GM19025 (cell line): ENCODE results near the gene SSTR5.
"Not testable (repeated sequence)": the region's sequence is repeated elsewhere in the genome, so short reads cannot be mapped to it uniquely, and the experiment has no call there.

ENCODE experiments used
- ATAC-seq: cut with Tn5 transposase; IDR thresholded peaks from one replicate; pipeline ENCODE4 v1.9.1; 2021; ENCODE audit warnings: mild to moderate bottlenecking, low read depth, moderate library complexity; ENCODE audit not compliant: unreplicated experiment

The SSTR5 gene

GRCh38 chr16:1071561-1072225 is 854 bp upstream of the SSTR5 start:
- ATAC-seq: no peak

GRCh38 chr16:1073262-1073558 is 663 bp downstream of the SSTR5 start:
- ATAC-seq: no peak

DNA sequence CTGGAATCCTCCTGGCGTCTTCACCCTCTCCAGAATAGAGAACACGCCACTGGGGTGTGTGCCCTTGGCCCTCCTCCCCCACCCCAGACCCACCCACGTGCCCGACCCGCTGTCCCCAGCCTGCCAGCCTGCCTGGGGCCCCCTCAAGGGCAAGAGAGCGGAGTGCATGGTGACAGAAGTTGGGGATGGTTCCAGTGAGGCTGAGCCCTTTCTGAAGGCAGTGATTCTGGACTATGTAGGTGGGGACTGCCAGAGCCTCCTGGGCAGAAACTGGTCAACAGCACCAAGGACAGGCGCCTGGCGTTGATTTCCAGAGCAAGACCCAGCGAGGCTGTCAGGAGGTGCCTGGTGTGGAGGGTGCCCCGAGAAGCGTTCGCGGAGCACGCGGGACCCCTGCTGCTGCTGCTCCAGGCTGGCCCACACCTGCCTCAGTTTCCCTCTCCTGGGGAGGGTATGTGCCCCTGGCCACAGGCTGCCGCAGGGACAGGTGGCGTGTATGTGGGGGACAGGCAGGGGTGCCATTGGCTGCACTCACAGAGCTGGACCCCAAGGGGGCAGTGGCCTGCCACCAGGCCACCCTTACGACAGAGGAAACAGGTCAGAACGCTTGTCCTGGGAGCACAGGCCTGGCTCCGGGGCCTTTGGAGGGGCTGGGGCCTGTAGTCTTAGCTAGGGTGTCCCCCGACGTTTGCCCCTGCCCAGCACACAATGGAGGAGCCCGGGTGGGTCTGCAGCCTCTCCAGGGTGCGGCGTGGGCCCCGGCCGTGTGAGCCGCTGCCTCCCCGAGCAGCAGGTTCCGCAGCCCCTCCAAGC is 1.2 kb downstream of the SSTR5 start:
- ATAC-seq: no peak

GRCh38 chr16:1074379-1074649 is 1.8 kb downstream of the SSTR5 start:
- no peak for ATAC-seq

DNA sequence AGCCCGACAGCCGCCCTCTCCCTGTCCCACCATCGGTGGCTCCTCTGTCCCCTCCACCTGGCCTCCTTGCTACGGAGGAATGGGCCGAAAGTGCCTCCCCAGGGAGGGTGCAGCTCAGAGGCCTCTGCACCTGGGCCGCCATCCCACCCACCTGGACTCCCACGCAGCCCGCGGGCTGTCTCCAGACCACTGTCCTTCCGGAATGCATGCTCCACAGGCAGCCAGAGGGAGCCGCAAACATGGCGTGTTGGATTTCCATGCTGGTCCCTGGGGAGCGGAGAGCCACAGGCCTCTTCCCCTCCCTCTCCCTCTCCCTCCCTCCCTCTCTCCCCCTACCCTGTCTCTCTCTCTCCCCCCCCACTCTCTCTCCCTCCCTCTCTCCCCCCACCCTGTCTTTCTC is 3.0 kb downstream of the SSTR5 start:
- ATAC-seq: no peak

GRCh38 chr16:1076801-1077576 is 4.4 kb downstream of the SSTR5 start:
- no peak for ATAC-seq

DNA sequence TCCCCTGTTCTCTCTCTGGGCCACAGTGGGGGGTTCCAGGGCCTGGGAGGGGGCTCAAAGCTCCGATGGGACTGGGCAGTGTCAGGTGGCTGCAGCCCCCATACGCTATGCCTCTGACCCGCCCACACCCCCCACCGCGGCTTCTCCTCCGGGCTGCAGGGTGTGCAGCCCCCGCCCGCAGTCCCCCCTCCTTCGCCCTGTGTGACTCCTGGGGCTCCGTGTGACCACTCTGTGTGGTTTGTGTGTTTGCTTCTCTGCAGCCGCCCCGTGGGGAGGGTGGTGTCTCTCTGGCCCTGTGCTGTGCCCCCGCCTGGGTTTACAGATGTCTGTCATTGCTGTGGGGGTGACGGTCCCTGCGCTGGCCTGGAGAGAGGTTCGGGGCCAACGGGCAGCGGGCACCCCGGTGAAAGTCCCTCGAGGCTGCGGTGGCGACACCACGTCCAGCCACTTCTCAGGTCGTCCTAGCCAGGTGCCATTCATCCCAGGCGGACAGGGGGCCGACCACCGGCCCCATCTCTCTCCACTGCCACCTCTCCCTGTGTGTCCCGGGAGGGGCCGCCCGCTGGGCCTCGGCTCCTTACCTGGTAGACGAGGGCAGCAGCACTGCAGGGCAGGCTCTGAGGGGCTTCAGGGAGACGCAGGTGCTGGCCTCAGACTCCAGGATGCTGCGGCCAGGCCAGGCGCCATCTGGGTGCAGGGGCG is 5.5 kb downstream of the SSTR5 start:
- ATAC-seq: no peak

DNA sequence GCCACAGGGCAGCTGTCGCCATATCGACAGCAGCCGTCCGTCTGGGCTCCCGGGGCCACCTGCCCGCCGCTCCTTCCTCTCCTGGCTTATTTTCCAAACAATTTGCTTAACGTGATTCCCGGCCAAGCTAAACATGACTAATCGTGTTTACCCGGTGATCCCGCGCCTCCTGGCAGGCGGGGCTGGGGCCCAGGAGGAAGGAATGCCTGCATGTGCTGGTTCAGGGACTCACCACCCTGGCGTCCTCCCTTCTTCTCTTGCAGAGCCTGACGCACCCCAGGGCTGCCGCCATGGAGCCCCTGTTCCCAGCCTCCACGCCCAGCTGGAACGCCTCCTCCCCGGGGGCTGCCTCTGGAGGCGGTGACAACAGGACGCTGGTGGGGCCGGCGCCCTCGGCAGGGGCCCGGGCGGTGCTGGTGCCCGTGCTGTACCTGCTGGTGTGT is 6.1 kb downstream of the SSTR5 start:
- ATAC-seq: no peak

- ATAC-seq: no peak
Measured at GRCh38 chr16:1079341-1079740, 6.8 kb downstream of the SSTR5 start.

GRCh38 chr16:1079786-1080525 is 7.4 kb downstream of the SSTR5 start:
- ATAC-seq: no peak

GRCh38 chr16:1080801-1081733 is 8.5 kb downstream of the SSTR5 start:
- ATAC-seq: no peak

- no peak for ATAC-seq
Measured at GRCh38 chr16:1081734-1082265, 9.3 kb downstream of the SSTR5 start.

DNA sequence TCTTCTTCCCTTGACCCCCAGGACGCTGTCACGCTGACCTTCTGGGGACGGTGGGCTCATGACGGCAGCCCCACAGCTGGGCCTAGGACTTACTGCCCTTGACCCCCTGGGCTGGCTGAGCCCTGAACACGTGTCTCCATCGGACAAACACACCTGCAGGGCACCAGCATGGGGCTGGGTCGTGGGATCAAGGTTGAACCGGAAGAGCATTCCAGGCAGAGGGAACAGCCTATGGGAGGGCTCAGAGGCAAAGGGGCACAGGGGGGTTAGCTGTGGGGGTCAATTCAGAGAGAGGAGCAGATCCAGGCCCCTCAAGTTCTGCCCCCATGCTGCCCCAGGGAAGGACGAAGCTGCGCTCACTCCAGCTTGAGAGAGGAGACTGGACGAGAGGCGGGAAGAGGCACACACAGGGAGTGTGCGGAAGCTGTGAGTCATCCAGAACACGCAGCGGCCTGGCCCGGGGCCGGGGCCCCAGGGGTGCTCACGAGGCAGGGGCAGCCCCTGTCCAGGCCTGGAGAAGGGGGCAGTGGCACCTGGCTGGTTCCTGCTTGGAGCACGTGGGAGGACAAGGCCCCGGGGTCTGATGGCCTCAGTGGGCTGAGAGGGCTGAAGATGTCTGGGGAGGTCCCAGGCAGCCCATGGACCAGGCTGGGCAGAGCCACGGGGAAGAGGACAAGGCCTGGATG is 9.9 kb downstream of the SSTR5 start:
- ATAC-seq: no peak

- no peak for ATAC-seq
Measured at GRCh38 chr16:1082952-1083675, 10.6 kb downstream of the SSTR5 start.

DNA sequence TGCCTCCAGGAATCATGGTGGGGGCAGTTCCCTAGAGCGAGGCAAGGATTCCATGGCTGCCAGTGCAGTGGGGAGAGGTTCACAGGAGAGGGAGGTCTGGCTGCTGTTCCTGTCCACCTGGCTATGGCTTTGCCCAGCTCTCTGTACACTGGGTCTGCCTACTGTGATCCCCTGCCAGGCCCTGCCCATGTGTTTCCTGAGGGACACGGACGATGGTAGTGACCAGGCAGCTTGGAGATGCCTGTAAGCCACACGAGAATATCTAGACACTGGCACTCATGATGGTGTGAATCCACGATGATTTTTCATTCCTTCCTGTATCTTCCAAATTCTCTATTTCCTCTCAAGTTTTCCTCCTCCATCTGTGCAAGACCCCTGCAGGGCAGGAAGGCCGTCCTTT is 12.4 kb downstream of the SSTR5 start:
- ATAC-seq: no peak

GRCh38 chr16:1086443-1086842 is 13.9 kb downstream of the SSTR5 start:
- ATAC-seq: not testable (repeated sequence)

GRCh38 chr16:1088295-1089170 is 16.0 kb downstream of the SSTR5 start:
- ATAC-seq: no peak
